Activated CD4-positive, alpha-beta T cell treated with anti-CD3 and anti-CD28 coated beads, Interleukin-2, amount 50 U/mL, for 1 hour (primary cell): ENCODE measurements around the gene UBE2D1.
"Not testable (repeated sequence)": the region's sequence is repeated elsewhere in the genome, so short reads cannot be mapped to it uniquely, and the experiment has no call there.

ENCODE experiments used
- DNase-seq: peaks from one replicate; pipeline ENCODE4 v3.0.0-alpha.2; 2020

Gene UBE2D1

DNA sequence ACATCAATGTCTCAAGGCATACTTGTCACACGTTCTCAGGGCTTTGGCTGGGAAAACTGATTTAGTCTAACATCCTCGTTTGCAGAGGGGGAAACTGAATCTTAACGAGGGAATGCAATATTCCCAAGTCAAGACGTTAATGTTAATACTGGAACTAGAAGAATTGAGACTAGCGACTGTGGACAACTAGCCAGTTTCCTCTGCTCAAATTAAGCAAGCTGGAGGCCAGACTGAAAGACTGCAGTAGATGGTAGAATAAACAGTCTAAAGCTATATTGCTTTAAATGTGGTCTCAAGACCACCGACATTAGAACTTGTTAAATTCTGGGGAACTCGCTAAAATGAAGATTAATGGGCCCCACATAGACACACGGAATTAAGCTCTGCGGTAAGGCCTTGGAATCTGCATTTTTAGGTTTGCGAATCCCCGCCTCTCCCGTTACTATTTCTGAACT lies 49.8 kb downstream of the UBE2D1 start:
- DNase-seq = no peak

DNA sequence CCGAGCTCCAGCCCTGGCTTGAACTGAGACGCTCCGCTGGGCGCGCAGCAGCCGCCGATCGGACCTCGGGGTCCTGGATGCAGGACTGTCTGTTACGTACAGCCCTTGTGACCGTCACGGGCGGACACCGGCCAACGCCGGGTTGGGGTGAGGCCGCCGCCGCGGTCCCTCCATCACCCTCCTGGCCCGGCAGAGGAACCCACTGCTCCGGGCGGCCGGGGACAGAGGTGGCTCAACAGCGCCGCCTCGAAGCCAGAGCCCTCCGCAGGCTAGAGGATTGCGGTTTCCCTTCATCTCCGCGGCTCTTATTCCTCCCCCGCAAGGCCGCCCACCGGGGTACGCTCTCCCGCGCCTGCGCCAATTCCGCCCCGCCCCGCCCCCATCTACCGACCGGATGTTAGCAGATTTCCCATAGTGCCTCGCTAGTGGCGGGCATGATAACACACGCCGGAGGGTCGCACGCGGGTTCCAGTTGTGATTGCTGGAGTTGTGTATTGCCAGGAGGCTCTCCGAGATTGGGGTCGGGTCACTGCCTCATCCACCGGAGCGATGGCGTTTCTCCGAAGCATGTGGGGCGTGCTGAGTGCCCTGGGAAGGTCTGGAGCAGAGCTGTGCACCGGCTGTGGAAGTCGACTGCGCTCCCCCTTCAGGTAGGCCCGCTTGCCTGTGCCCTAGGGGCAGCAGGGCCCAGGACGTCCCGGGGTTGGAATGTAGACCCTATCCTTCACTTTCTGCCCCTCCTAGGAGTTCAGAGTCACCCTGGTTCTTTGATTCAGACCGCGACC lies 50.4 kb downstream of the UBE2D1 start, which contains the start of gene TFAM:
Gene TFAM (plus strand): TSS at position 412 of the 785 bp plus-strand sequence. CDS start 138 bp downstream, at position 550.
- peak; percentile 97 for DNase-seq

DNA sequence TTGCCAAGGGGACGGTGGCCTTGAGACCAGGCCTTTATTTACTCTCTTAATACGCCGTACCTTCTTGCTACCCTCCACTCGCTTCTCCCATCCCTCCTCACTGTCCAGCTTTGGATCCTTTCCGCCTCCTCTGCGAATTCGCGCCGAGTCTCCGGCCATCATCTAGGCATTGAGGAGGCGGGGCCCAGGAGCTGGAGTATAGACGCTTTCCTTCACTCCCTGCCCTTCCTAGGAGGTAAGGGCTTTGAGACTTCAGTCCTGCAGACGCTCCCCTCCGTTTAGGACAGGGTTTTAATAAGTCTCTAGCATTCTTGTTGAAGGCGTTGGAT lies 50.9 kb downstream of the UBE2D1 start:
- DNase-seq = no peak

DNA sequence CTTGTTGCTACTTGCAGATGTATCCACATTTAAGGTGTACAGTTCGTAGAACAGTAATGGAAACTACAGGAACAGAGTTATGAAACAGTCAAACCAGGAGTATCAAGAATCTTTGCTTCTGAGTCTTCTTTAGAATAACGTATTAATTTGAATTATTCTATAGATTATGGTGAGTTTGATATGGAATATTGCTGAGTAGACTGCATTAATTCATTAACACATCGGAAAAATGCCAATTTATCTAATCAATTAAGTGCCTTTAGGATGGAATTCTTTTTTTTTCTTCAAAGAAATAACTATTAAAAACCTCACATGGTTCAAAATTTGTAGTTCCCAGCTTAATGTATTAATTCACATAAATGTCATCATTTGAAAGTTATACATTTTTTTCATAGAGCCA lies 54.2 kb downstream of the UBE2D1 start:
- no peak for DNase-seq

DNA sequence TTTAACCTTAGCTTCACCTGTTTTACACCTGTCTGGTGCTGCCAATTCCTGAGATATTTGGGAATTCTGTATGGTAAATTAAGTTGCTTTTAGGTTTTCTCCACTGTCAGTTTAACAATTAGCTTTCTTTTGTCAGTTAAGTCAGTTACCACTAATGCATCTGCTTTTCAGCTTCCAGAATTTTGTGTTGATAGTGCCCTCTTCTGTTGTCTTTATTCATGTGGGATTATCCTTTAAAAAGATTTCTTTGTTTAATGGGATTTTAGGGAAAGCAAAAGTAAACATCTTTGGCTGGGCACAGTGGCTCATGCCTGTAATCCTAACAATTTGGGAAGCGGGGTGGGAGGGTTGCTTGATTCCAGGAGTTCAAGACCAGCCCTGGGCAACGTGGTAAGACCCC lies 58.5 kb downstream of the UBE2D1 start:
- no peak for DNase-seq

DNA sequence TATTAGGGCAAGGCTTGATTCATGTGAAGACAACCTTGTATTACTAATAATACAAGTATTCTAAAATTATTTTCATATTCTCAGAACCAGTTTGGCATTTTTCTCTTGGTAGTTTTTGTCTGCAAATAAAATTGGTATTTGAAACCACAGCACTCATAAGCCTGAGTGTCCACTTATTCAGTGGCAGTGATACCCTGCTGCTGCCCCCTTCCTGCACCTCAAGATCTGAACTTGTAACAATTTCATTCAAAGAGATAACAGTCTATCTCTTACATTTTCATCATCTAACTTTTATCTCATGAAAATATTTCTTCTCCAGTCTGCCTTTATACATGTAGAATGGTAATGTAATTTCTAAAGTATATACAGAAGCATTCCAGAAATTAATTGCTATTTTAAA lies 59.7 kb downstream of the UBE2D1 start:
- DNase-seq = no peak

DNA sequence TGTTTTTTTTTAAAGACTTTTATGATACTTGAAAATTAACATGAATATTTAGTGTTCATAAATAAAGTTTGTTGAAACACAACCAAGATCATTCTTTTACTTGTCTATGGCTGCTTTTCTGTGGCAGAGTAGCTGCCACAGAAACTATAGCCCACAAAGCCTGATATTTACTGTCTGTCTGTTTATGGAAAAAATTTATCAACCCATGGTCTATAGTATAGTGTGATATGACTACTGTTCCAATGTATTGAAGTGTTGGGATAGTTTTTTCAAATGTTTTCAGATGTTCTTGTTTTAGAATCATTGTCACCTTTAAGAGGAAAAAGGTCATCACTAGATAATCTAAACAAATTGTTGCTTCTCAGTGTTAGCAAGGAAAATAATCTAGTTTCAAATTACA lies 61.3 kb downstream of the UBE2D1 start:
- no peak for DNase-seq

DNA sequence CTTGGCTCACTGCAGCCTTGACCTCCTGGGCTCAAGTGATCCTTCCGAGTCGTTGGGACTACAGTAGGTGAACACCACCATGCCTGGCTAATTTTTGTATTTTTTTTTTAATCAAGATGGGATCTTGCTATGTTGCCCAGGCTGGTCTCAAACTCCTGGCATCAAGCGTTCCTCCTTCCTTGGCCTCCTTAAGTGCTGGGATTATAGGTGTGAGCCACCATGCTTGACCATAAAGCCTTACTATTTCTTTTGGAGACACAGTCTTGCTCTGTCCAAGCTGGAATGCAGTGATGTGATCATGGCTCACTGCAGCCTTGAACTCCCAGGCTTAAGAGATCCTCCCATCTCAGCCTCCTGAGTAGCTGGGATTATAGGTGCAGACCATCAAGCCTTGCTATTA lies 63.0 kb downstream of the UBE2D1 start:
- no peak for DNase-seq

DNA sequence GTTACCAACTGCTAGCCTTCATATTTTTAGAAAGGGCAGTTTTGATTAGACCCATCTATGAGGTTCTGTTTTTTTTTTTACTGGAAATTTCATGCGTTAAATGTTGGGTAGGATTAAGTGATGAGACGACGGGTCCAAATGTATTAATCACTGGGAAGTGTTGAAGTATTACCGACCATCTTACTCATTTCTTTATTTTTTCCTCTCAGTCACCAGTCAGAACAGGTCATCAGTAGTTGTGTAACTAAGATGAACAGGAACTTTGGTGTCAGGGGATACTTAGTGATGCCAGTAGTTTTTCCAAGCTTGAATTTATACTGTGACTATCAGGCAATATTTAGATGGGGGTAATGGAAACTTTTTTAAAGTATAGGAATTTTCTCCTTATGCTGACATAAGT lies 64.6 kb downstream of the UBE2D1 start:
- no peak for DNase-seq

DNA sequence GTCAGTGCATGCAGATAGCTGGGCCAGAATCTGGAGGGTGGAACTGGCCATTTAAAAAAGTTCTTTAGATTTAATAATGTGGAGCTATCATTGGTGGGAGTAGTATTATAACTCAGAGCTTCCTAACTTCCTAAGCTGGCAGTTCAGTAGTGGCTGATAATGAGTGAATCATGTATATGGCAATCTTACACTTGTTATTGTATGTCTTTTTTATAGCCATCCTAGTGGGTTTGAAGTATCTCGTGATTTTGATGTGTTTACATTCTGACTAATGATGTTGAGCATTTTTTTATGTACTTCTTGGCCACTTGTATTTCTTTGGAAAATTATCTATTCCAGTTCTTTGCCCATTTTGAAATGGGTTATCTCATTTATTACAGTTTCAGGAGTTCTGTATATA lies 65.8 kb downstream of the UBE2D1 start:
- no peak for DNase-seq

DNA sequence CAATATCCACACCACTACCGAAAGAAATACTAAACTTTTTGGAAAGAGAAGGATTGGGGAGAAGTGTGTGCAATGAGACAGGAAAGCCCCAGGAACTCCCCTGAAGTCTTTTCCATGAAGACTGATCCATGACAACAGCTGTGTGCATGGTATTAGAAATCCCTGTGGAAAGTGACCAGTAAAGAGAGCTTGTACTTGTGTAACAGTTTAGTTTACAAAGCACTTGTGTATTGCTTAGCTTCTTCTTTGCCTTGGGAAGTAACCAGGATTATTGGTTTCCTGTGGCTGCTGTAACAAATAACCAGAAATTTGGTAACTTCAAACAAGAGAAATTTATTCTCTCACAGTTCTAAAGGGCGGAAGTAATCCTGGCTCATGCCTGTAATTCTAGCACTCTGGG lies 69.2 kb downstream of the UBE2D1 start:
- no peak for DNase-seq

DNA sequence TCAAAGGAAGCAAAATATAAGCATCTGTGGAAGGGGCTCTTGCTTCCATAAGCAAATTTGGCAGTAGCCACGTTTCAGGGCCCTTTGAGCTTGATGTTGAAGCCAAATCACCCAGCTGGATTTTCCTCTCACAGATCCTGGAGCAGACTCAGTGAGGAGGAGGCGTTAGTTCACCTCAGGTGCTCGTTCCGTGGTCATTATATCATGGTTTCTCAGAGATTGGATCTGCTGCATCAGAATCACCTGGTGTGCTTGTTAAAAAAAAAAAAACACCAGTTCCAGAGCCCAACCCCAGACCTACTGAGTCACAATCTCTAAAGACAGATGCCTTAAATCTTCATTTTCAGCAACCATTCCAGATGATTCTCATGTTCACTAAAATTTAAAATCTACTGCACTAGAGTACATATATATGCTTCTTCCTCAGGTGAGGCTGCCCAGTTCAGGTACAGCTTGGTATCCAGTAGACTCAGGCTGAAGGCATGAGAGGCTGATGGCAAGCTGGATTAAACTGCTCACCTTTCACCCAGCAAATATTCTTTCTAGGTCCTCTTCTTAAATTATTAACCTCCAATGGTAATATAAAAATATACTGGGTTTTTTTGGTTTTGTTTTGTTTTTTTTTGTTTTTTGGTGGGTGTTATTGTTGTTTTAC lies 75.3 kb downstream of the UBE2D1 start:
- no peak for DNase-seq

DNA sequence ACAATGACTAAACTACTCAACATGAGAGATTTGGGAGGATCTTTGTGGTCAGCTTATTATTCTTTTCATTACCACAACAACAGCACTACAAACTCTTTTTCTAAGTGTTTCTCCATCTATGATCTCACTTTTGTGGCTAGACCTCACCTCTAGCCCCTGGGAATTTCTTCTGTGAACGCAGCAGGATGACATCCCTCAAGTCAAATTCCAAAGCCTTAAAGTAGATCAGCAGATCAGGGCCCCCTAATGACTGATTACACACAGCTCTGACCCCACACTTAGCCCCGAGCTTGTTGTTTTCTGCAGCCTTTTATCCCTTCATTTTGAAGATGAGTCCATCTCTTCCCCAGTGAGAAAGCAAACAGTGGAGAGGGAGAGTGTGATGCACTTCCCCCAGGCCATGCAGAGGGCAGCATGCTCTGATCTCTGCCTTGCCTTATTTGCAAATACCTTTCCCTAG lies 77.7 kb downstream of the UBE2D1 start:
- DNase-seq = no peak

DNA sequence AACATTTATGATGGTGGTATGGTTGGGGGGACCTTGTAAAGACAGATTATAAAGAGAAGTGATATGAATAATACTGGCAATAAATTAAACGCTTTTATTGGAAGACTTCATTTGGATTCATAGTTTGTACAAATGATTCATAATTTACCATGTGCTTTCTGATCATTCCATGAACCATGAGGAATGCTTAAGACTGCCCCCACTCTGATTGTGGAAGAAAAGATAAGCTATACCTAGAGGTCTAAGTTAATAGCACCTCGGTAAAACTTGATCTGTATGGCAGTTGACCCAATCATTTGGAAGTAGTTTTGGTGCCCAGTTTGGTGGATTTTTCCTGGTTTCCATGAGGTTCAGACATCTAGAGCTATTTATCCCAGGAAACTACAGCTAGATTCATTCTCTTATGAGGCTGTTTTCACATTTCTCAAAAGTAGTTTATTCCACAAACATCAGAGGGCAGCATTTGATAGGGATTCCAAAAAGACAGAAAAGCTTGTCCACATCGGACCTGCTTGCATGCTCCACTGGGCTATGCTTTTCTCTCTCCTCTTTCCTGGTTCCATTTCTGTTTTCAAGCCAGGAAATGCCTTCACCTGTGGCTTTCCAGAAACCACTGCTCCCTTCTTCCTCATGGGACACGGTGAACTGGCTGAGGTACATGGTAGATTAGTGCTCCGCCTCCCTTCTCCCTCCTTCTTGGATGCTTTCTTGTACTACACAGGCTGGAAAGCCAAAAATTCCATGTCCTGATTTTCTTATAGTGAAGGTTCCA lies 79.7 kb downstream of the UBE2D1 start:
- no peak for DNase-seq

DNA sequence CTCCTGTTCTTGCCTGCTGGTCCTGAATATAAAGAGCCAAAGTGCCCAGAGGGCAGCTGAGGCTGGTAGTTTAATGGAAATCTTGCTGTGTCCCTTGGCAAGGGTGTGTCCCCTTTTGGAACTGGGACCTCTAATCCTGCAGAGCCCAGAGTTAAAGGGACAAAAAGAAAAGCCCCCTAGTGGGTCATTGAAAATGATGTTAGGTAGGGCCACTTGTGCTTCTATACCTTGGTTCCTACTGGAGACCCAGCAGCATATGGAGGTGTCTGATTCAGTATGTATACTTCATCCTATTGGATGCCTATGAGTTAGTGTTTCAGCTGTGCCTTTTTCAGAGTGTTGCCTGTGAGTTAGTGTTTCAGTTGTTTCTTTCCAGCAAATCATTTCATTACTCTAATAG lies 81.0 kb downstream of the UBE2D1 start:
- no peak for DNase-seq

DNA sequence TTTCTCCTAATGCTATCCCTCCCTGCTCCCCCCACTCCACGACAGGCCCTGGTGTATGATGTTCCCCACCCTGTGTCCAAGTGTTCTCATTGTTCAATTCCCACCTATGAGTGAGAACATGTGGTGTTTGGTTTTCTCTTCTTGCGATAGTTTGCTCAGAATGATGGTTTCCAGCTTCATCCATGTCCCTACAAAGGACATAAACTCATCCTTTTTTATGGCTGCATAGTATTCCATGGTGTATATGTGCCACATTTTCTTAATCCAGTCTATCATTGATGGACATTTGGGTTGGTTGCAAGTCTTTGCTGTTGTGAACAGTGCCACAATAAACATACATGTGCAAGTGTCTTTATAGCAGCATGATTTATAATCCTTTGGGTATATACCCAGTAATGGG lies 83.1 kb downstream of the UBE2D1 start:
- not testable (repeated sequence) for DNase-seq
